ENCODE results near the gene MLLT3. TPM values are rescaled to one million over a fixed set of nuclear protein-coding genes. Genes with fewer than 3 reads are reported as not detected.

MLLT3 gene
- total and polyA plus RNA-seq, 2 donors (not counting 3 experiments of a cell fraction or from before 2014, with no cell fraction given) = 6.1 to 10.0 TPM

GRCh38 chr9:20426019-20426418 is 196.3 kb downstream of the MLLT3 start:
- no peaks in the 10 kb centered on the region for H3K9me3 ChIP-seq (replicated peaks; ENCODE audit: control insufficient read depth, insufficient read depth, low read length)
- intact Hi-C loops (cut with micrococcal nuclease) = no loop called here
- FAIRE-seq (no peak), DNase-seq (ENCODE audit: low read depth, low spot score) (no peak)
- peaks cover 2% of the 10 kb centered on the region for H3K9me1 ChIP-seq (replicated peaks; ENCODE audit: control insufficient read depth, extremely low read depth, insufficient read depth, low read length)
- no peak overlapping the region for H3K9ac ChIP-seq (replicated peaks; ENCODE audit: extremely low read depth, insufficient read depth, low read length)
- H3K4me2 ChIP-seq (ENCODE audit: insufficient read depth, low read length) = no peak overlapping the region
- no peak overlapping the region for H3K27ac ChIP-seq (ENCODE audit: insufficient read depth, low read depth, low read length)
- TF ChIP-seq MYC (IDR thresholded peaks at IDR 0.05; ENCODE audit: low read depth, low read length) (no peak), POLR2AphosphoS5 (IDR thresholded peaks at IDR 0.05; ENCODE audit: insufficient read depth, low read depth, low read length) (no peak), EZH2 (IDR thresholded peaks at IDR 0.05; ENCODE audit: borderline replicate concordance, low read depth, low read length, severe bottlenecking) (no peak), MAX (IDR thresholded peaks at IDR 0.05; ENCODE audit: insufficient read depth, insufficient read length) (no peak)
- H3K36me3 ChIP-seq (ENCODE audit: control insufficient read depth in 2 of 2, extremely low read depth in 1 of 2, insufficient read depth in 2 of 2, low read length in 2 of 2) = no peaks in the 10 kb centered on the region
- peaks cover 2% of the 10 kb centered on the region for H4K20me1 ChIP-seq (replicated peaks; ENCODE audit: control insufficient read depth, extremely low read depth, insufficient read depth, low read length)
- ChIA-PET CTCF (interaction anchor here (1.0 to 2.3 kb wide), 3 partner anchors 9 to 515 kb away, joined by 3 to 9 read pairs (median 6); no protein-coding TSS in a partner anchor), POLR2A (no interaction called here)
- no peak overlapping the region for H3K4me3 ChIP-seq (replicated peaks in 1 of 3; ENCODE audit: insufficient read depth in 1 of 3, low read depth in 1 of 3, low read length in 3 of 3)
- dilution Hi-C loops (cut with MboI; ENCODE audit: extremely low pct_ligation_motif_present, low sequenced_read_pairs) = no loop called here
- BruUV-seq (replicated peaks) = no TSS peak
- no peaks in the 10 kb centered on the region for H3K4me1 ChIP-seq (ENCODE audit: control insufficient read depth, extremely low read depth, insufficient read depth, low read length)
- no peak overlapping the region for H2AFZ ChIP-seq (ENCODE audit: low read depth, low read length)
- no peaks in the 10 kb centered on the region for H3K79me2 ChIP-seq (ENCODE audit: control insufficient read depth, insufficient read depth, low read length)
- no peaks in the 10 kb centered on the region for H3K27me3 ChIP-seq (ENCODE audit: control insufficient read depth in 2 of 2, insufficient read depth in 2 of 2, low read length in 2 of 2)

- H3K27ac ChIP-seq (ENCODE audit: insufficient read depth, low read depth, low read length) = no peak overlapping the region
- no peaks in the 10 kb centered on the region for H3K4me1 ChIP-seq (ENCODE audit: control insufficient read depth, extremely low read depth, insufficient read depth, low read length)
- no peaks in the 10 kb centered on the region for H3K27me3 ChIP-seq (ENCODE audit: control insufficient read depth in 2 of 2, insufficient read depth in 2 of 2, low read length in 2 of 2)
- no peak overlapping the region for H2AFZ ChIP-seq (ENCODE audit: low read depth, low read length)
- no peaks in the 10 kb centered on the region for H3K79me2 ChIP-seq (ENCODE audit: control insufficient read depth, insufficient read depth, low read length)
- DNase-seq (ENCODE audit: low read depth, low spot score) (no peak), FAIRE-seq (no peak)
- peaks cover 2% of the 10 kb centered on the region for H4K20me1 ChIP-seq (replicated peaks; ENCODE audit: control insufficient read depth, extremely low read depth, insufficient read depth, low read length)
- H3K36me3 ChIP-seq (ENCODE audit: control insufficient read depth in 2 of 2, extremely low read depth in 1 of 2, insufficient read depth in 2 of 2, low read length in 2 of 2) = no peaks in the 10 kb centered on the region
- no peak overlapping the region for H3K9ac ChIP-seq (replicated peaks; ENCODE audit: extremely low read depth, insufficient read depth, low read length)
- ChIA-PET POLR2A (no interaction called here), CTCF (no interaction called here)
- dilution Hi-C loops (cut with MboI; ENCODE audit: extremely low pct_ligation_motif_present, low sequenced_read_pairs) (no loop called here), intact Hi-C loops (cut with micrococcal nuclease) (no loop called here)
- H3K9me1 ChIP-seq (replicated peaks; ENCODE audit: control insufficient read depth, extremely low read depth, insufficient read depth, low read length) = no peaks in the 10 kb centered on the region
- no peak overlapping the region for H3K4me3 ChIP-seq (replicated peaks in 1 of 3; ENCODE audit: insufficient read depth in 1 of 3, low read depth in 1 of 3, low read length in 3 of 3)
- H3K9me3 ChIP-seq (replicated peaks; ENCODE audit: control insufficient read depth, insufficient read depth, low read length) = no peaks in the 10 kb centered on the region
- no TSS peak for BruUV-seq (replicated peaks)
- no peak overlapping the region for H3K4me2 ChIP-seq (ENCODE audit: insufficient read depth, low read length)
- no peak for TF ChIP-seq GATA2 (IDR thresholded peaks at IDR 0.05; ENCODE audit: insufficient read depth, insufficient read length, low read depth, low read length)
- TF ChIP-seq MAX (IDR thresholded peaks at IDR 0.05; ENCODE audit: insufficient read depth, insufficient read length) = no peak
- TF ChIP-seq JUN (IDR thresholded peaks at IDR 0.05; ENCODE audit: borderline replicate concordance, insufficient read depth, insufficient read length, low read depth) = no peak
- TF ChIP-seq EZH2 (IDR thresholded peaks at IDR 0.05; ENCODE audit: borderline replicate concordance, low read depth, low read length, severe bottlenecking) = no peak
- TF ChIP-seq CTCF (IDR thresholded peaks at IDR 0.05; ENCODE audit: extremely low read depth in 1 of 2, insufficient read depth in 1 of 2, low read depth in 1 of 2, low read length in 2 of 2) = no peak
- no peak for TF ChIP-seq POLR2A (IDR thresholded peaks at IDR 0.05; ENCODE audit: low read depth, low read length)
- TF ChIP-seq FOS (IDR thresholded peaks at IDR 0.05; ENCODE audit: borderline replicate concordance, insufficient read depth, low read length) = no peak
- TF ChIP-seq POLR2AphosphoS5 (IDR thresholded peaks at IDR 0.05; ENCODE audit: insufficient read depth, low read depth, low read length) = no peak
- no peak for TF ChIP-seq MYC (IDR thresholded peaks at IDR 0.05; ENCODE audit: low read depth, low read length)
Observed at GRCh38 chr9:20419533-20419932, 202.8 kb downstream of the MLLT3 start.

All from endothelial cell of umbilical vein (primary cell).